Left ventricle myocardium inferior (tissue), 1 donor: ENCODE data around the gene KLHL18. TPM values are rescaled to one million over a fixed set of nuclear protein-coding genes. Genes with fewer than 3 reads are reported as not detected.

Experiments
- DNase-seq: peaks from one replicate; pipeline ENCODE4 v3.0.0-alpha.2; 2020
- H3K27ac ChIP-seq: fragments of 200-600 bp; replicated peaks from 2 replicates; pipeline ENCODE4 v1.8.0; 2021
- H3K27me3 ChIP-seq: fragments of 200-600 bp; 2 replicates; pipeline ENCODE4 v1.8.0; 2021; ENCODE audit warnings: low read depth
- H3K36me3 ChIP-seq: fragments of 200-600 bp; 2 replicates; pipeline ENCODE4 v1.8.0; 2021
- H3K4me1 ChIP-seq: fragments of 200-600 bp; 2 replicates; pipeline ENCODE4 v1.8.0; 2021
- H3K4me3 ChIP-seq: fragments of 200-600 bp; 2 replicates; pipeline ENCODE4 v1.8.0; 2021; ENCODE audit warnings: mild to moderate bottlenecking, moderate library complexity
- H3K9me3 ChIP-seq: fragments of 200-600 bp; replicated peaks from 2 replicates; pipeline ENCODE4 v1.8.0; 2021
- CTCF ChIP-seq: fragments of 200-600 bp; IDR thresholded peaks from 2 replicates; pipeline ENCODE4 v1.8.0; 2021; ENCODE audit warnings: antibody characterized with exemption, mild to moderate bottlenecking, borderline replicate concordance
- intact Hi-C: fragments of 100-400 bp; cut with micrococcal nuclease; formaldehyde crosslinking; loops from one replicate; pipeline ENCODE4 v1.11.0; 2022
- total RNA-seq: library from RNA; stranded (reverse); fragmentation: NEBNext Ultra II Directional; extraction: Animal tissue kit (Norgen Biotek cat#: 25700); gene quantifications from one replicate; pipeline ENCODE4 v1.2.1, GENCODE V29; 2021
- donor health status: DM: no; HTN: yes; CAD: no; lungs with severe emphysema.

KLHL18 gene
- total RNA-seq, 1 donor from 2014 or later: 54.7 TPM

- Histone ChIP-seq H3K27ac (no peak overlapping the region), H3K4me1 (no peaks in the 10 kb centered on the region), H3K9me3 (no peaks in the 10 kb centered on the region), H3K4me3 (no peak overlapping the region), H3K27me3 (no peaks in the 10 kb centered on the region), H3K36me3 (no peaks in the 10 kb centered on the region)
- no peak for DNase-seq
- intact Hi-C loops: loop anchor here (10.0 kb wide), 1 partner anchor 66 kb away; no protein-coding TSS in a partner anchor
- TF ChIP-seq CTCF: no peak
These were observed 23.6 kb upstream of the KLHL18 start for GRCh38 chr3:47259114-47259513.

- TF ChIP-seq CTCF: no peak
- Histone ChIP-seq H3K4me3 (no peak overlapping the region), H3K4me1 (no peaks in the 10 kb centered on the region), H3K27me3 (no peaks in the 10 kb centered on the region), H3K27ac (no peak overlapping the region), H3K9me3 (no peaks in the 10 kb centered on the region), H3K36me3 (no peaks in the 10 kb centered on the region)
- intact Hi-C loops: no loop called here
- no peak for DNase-seq
These were observed 22.1 kb upstream of the KLHL18 start for GRCh38 chr3:47260605-47261004.

GRCh38 chr3:47261301-47261700 lies 21.4 kb upstream of the KLHL18 start:
- intact Hi-C loops: no loop called here

GRCh38 chr3:47265008-47265407 lies 17.7 kb upstream of the KLHL18 start:
- no peak for DNase-seq
- intact Hi-C loops: no loop called here
- no peaks in the 10 kb centered on the region for H3K9me3 ChIP-seq
- no peak overlapping the region for H3K27ac ChIP-seq
- no peaks in the 10 kb centered on the region for H3K36me3 ChIP-seq
- H3K4me3 ChIP-seq: no peak overlapping the region
- no peaks in the 10 kb centered on the region for H3K27me3 ChIP-seq
- TF ChIP-seq CTCF: no peak
- H3K4me1 ChIP-seq: peaks cover 21% of the 10 kb centered on the region

More at GRCh38 chr3:47261301-47261700, 21.4 kb upstream of the KLHL18 start:
- peaks cover 2% of the 10 kb centered on the region for H3K4me1 ChIP-seq
- no peak for TF ChIP-seq CTCF
- no peaks in the 10 kb centered on the region for H3K27me3 ChIP-seq
- H3K4me3 ChIP-seq: no peak overlapping the region
- no peak overlapping the region for H3K27ac ChIP-seq
- no peak for DNase-seq
- H3K9me3 ChIP-seq: no peaks in the 10 kb centered on the region
- no peaks in the 10 kb centered on the region for H3K36me3 ChIP-seq

GRCh38 chr3:47265725-47266428 lies 16.9 kb upstream of the KLHL18 start:
- no peak for DNase-seq
- intact Hi-C loops: no loop called here
- H3K4me1 ChIP-seq: peaks cover 21% of the 10 kb centered on the region
- H3K36me3 ChIP-seq: no peaks in the 10 kb centered on the region
- no peak overlapping the region for H3K4me3 ChIP-seq
- H3K27me3 ChIP-seq: no peaks in the 10 kb centered on the region
- no peaks in the 10 kb centered on the region for H3K9me3 ChIP-seq
- H3K27ac ChIP-seq: peak overlapping the region; percentile 76
- TF ChIP-seq CTCF: no peak
